ENCODE data around the gene FGFBP2.

FGFBP2 gene

DNA sequence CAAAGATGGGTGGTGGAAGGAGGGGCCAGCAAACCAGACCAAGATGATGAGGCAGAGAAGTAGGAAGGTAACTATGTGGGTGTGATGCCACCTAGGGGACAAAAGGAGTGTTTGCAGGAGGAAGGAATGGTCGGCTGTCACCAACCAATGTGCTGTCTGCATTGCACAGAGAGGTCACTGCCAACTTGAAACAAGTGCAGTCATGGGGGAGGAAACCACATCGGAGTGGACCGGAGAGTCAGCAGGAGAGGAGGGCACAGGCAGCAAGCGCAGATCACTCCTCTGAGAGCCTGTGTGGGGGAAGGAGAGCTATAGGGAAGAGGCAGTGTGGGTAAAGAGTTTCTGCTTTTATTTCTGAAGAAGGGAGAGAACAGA is 38.5 kb upstream of the FGFBP2 start:
- TF ChIP-seq, protein P1, sequence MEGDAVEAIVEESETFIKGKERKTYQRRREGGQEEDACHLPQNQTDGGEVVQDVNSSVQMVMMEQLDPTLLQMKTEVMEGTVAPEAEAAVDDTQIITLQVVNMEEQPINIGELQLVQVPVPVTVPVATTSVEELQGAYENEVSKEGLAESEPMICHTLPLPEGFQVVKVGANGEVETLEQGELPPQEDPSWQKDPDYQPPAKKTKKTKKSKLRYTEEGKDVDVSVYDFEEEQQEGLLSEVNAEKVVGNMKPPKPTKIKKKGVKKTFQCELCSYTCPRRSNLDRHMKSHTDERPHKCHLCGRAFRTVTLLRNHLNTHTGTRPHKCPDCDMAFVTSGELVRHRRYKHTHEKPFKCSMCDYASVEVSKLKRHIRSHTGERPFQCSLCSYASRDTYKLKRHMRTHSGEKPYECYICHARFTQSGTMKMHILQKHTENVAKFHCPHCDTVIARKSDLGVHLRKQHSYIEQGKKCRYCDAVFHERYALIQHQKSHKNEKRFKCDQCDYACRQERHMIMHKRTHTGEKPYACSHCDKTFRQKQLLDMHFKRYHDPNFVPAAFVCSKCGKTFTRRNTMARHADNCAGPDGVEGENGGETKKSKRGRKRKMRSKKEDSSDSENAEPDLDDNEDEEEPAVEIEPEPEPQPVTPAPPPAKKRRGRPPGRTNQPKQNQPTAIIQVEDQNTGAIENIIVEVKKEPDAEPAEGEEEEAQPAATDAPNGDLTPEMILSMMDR (IDR thresholded peaks at IDR 0.05; ENCODE audit: insufficient read depth, low read depth, low read length, missing control alignments): peak; percentile 92
- DNase-seq (ENCODE audit: low read depth): peak; percentile 72
- no peak overlapping the region for H3K4me3 ChIP-seq (ENCODE audit: low read length)

DNA sequence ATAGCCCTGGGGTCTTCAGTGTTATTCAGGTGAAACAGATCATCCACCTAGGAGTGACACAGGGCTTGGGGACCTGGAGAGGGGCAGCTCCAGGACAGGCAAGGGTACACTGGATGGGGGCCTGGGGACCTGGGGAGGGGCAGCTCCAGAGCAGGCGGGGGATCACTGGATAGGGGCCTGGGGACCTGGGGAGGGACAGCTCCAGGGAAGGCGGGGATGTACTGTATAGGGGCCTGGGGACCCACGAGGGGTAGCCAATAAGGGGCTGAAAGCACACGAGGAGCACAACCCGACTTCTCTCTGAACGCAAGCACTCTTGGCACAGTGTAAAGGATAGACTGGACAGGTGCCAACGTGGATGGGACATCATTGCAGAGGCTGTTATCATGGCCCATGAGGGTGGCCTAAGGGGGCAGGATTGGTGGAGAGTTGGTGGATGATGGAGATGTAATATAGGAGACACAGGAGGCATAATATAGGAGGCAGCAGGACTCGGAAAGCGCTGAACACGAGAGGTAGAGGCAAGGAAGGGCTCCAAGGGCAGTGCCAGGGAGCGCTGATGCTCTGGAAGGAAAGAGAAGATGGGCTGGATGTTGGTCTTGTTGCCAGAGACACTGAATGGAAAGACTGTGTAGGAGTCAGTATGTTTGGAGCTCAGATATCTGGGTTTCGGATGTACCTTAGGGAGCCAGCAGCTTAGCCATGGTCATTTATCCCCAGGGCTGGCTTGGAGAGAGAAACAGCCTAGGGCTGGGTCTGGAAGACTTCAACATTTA is 37.9 kb upstream of the FGFBP2 start:
- no peak for DNase-seq (ENCODE audit: low read depth)
- TF ChIP-seq, protein P1 (IDR thresholded peaks at IDR 0.05; ENCODE audit: insufficient read depth, low read depth, low read length, missing control alignments): no peak
- H3K4me3 ChIP-seq (ENCODE audit: low read length): no peak overlapping the region

DNA sequence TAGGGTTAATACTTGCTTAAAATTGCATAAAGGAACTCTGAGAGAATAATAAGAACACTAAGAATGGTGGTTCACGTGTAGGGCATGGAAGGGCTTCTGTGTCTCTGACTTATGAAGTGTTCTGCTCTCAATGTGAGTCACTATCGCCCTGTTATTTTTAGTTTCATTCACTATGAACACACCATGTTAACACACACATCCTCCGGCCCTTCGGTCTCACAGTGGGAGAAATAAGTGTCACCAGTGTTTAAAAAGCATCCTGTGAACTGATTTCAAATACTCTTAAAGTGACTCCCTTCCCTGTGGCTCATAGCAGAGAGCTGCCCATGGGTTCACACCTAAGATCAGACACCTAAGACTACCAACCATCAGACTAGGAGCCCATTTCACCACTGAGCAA is 33.8 kb upstream of the FGFBP2 start:
- no peak for DNase-seq (ENCODE audit: low read depth)

DNA sequence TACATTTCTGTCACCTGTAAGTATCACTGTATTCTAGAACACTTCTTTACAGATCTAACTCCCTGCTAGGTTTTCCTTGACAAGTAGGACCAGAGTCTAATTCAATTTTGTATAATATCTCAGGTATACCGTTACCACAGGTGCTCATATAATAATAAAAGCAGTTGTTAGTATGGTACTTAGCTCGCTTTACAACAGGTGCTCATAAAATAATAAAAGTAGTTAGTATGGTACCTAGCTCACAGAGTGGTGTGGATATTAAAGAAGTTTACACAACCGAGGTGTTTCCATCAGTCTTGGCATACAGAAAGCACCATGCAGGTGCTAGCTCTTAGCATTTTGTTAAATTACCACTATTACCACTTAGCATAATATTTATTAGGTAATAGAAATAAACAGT is 32.9 kb upstream of the FGFBP2 start:
- DNase-seq (ENCODE audit: low read depth): no peak
- H3K4me3 ChIP-seq (ENCODE audit: low read length): no peak overlapping the region
- TF ChIP-seq, protein P1 (IDR thresholded peaks at IDR 0.05; ENCODE audit: insufficient read depth, low read depth, low read length, missing control alignments): no peak

More for the DNA sequence above, 33.8 kb upstream of the FGFBP2 start:
- H3K4me3 ChIP-seq (ENCODE audit: low read length): no peak overlapping the region
- TF ChIP-seq, protein P1 (IDR thresholded peaks at IDR 0.05; ENCODE audit: insufficient read depth, low read depth, low read length, missing control alignments): no peak

DNA sequence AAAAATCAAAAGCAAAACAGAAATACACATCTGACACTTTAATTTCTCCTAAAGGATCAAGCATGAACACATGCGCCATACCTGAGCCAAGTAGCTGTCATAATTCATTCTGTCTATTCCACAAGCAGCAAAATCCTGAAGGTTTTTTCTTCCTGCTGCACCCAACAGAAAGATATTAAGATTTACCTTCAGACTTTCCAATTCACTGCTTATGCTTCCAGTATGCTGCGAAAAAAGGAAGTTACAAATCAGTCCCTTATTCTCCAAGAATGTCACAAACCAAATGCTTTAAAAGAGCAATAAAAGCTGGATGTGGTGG is 29.2 kb upstream of the FGFBP2 start:
- H3K4me3 ChIP-seq (ENCODE audit: low read length): no peak overlapping the region
- TF ChIP-seq, protein P1 (IDR thresholded peaks at IDR 0.05; ENCODE audit: insufficient read depth, low read depth, low read length, missing control alignments): no peak
- DNase-seq (ENCODE audit: low read depth): no peak

DNA sequence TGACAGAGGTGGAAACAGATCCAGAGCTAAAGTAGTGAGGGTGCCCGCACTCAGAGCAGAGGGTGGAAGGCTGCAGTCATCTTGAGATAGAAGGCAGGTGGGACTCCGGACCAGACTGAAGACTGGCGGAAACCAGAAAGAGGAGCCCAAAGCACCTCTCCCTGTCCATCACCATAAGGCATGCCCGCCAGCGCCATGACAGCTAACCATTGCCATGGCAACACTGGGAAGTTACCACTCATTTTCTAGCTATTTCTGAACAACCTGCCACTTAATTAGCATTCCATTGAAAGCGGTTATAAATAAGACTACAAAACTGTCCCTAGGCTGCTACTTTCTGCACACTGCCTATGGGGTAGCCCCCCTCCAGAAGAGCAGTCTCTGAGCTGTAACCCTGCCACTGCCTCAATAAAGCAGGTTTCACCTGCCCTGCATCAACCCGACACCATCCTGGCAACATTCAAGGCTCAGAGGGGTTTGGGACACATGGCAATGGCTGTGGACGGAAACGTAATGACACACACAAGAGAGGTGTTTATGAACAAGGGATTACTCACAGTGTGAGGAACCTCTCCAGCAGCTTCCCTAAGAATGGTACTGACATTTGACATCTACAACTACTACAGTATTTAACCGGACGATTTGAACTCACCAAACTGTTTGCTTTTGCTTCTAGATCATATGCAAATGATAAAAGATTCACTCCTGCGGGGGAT is 27.8 kb upstream of the FGFBP2 start:
- DNase-seq (ENCODE audit: low read depth): peak; percentile 42
- no peak overlapping the region for H3K4me3 ChIP-seq (ENCODE audit: low read length)
- TF ChIP-seq, protein P1 (IDR thresholded peaks at IDR 0.05; ENCODE audit: insufficient read depth, low read depth, low read length, missing control alignments): no peak

Data from epithelial cell of esophagus (primary cell).